Caco-2 (cell line): Measurements from ENCODE around the gene UGT1A3. TPM values are rescaled to one million over a fixed set of nuclear protein-coding genes. Genes with fewer than 3 reads are reported as not detected.

Experiments used
- BruUV-seq: library from RNA; stranded (reverse); fragments of 400-500 nt; replicated peaks from 2 replicates; lab custom pipeline; 2021; lab: Mats Ljungman, UMichigan
- CTCF ChIA-PET: fragments of 300-600 bp; sonication (Branson Sonifier 250); formaldehyde crosslinking; loops from one replicate; lab custom pipeline; 2022; ENCODE audit warnings: antibody characterized with exemption; lab: Charles Lee
- POLR2A ChIA-PET: fragments of 300-600 bp; sonication (Branson Sonifier 250); formaldehyde crosslinking; loops from one replicate; lab custom pipeline; 2022; ENCODE audit warnings: antibody characterized with exemption; lab: Charles Lee
- DNase-seq, 2 experiments: peaks; one replicate each; pipeline versions ENCODE4 v3.0.0 to v3.0.0-alpha.2; 2020 to 2022
- H3K27me3 ChIP-seq: replicated peaks from 2 replicates; pipeline ENCODE4 v1.6.0; 2011; ENCODE audit warnings: low read length; ENCODE audit not compliant: control insufficient read depth, insufficient read depth
- H3K36me3 ChIP-seq: 2 replicates; pipeline ENCODE4 v1.5.1; 2011; ENCODE audit warnings: low read length; ENCODE audit not compliant: control insufficient read depth, insufficient read depth
- H3K4me1 ChIP-seq: fragments of 250-450 bp; sonication (Bioruptor Pico); 2 replicates; pipeline ENCODE4 v1.5.1; 2020; ENCODE audit warnings: mild to moderate bottlenecking
- H3K4me3 ChIP-seq: 2 replicates; pipeline ENCODE4 v1.5.1; 2011; ENCODE audit warnings: low read depth, mild to moderate bottlenecking, control low read depth, low read length
- H3K9me3 ChIP-seq: fragments of 250-450 bp; sonication (Bioruptor Pico); 2 replicates; pipeline ENCODE4 v1.5.1; 2020; ENCODE audit warnings: mild to moderate bottlenecking, moderate library complexity
- H3K27ac Mint-ChIP-seq: one replicate; pipeline ENCODE4 v1.8.0; 2022; ENCODE audit warnings: mixed read lengths; ENCODE audit not compliant: unreplicated experiment
- H3K27me3 Mint-ChIP-seq: one replicate; pipeline ENCODE4 v1.8.0; 2022; ENCODE audit warnings: mixed read lengths; ENCODE audit not compliant: insufficient read depth, unreplicated experiment
- H3K36me3 Mint-ChIP-seq: one replicate; pipeline ENCODE4 v1.8.0; 2022; ENCODE audit warnings: mild to moderate bottlenecking, mixed read lengths; ENCODE audit not compliant: insufficient read depth, unreplicated experiment
- H3K4me1 Mint-ChIP-seq: one replicate; pipeline ENCODE4 v1.8.0; 2022; ENCODE audit warnings: low read depth, mixed read lengths; ENCODE audit not compliant: unreplicated experiment
- H3K4me3 Mint-ChIP-seq: one replicate; pipeline ENCODE4 v1.8.0; 2022; ENCODE audit warnings: mild to moderate bottlenecking, moderate library complexity, mixed read lengths; ENCODE audit not compliant: unreplicated experiment
- H3K9me3 Mint-ChIP-seq: one replicate; pipeline ENCODE4 v1.8.0; 2022; ENCODE audit warnings: mixed read lengths; ENCODE audit not compliant: unreplicated experiment
- CTCF ChIP-seq, 2 experiments: fragments of 200-600 bp in 1 of 2; IDR thresholded peaks; 1 replicate in 1 of 2; 2 replicates in 1 of 2; pipeline versions ENCODE4 v1.5.1 to v1.8.0; 2011 to 2022; ENCODE audit warnings: antibody characterized with exemption in 1 of 2, control low read depth in 1 of 2, inconsistent platforms in 1 of 2, low read depth in 1 of 2, low read length in 1 of 2, mild to moderate bottlenecking in 1 of 2, moderate library complexity in 1 of 2; ENCODE audit not compliant: insufficient read depth in 1 of 2, severe bottlenecking in 1 of 2, unreplicated experiment in 1 of 2
- intact Hi-C: fragments of 100-400 bp; cut with micrococcal nuclease; formaldehyde crosslinking; loops from one replicate; pipeline ENCODE4 v1.10.0; 2022; ENCODE audit not compliant: unreplicated experiment
- total RNA-seq: library from RNA; stranded (reverse); gene quantifications from 2 replicates; pipeline ENCODE4 v1.2.3, GENCODE V29; 2022

Gene UGT1A3
- total RNA-seq, 1 experiment from 2014 or later, result 0.64 TPM

- Histone ChIP-seq H3K4me3 (no peak within 1 kb of the TSS), H3K4me1 (no peaks in the 10 kb centered on the region), H3K36me3 (no peaks in the 10 kb centered on the region), H3K27me3 (no peaks in the 10 kb centered on the region), H3K9me3 (no peaks in the 10 kb centered on the region)
- H3K4me3 Mint-ChIP-seq, result no peak within 1 kb of the TSS
- H3K36me3 Mint-ChIP-seq, result peaks cover 17% of the 10 kb centered on the region
- no peak for TF ChIP-seq CTCF (IDR thresholded peaks at IDR 0.05; ENCODE audit: insufficient read depth in 1 of 2, low read depth in 1 of 2, low read length in 1 of 2, severe bottlenecking in 1 of 2, unreplicated experiment in 1 of 2)
- intact Hi-C loops, result no loop called here
- no peak for DNase-seq
- peaks cover 10% of the 10 kb centered on the region for H3K9me3 Mint-ChIP-seq
- no TSS peak for BruUV-seq
- H3K27me3 Mint-ChIP-seq, result no peaks in the 10 kb centered on the region
- CTCF ChIA-PET, result no interaction called here
- no peaks in the 10 kb centered on the region for H3K4me1 Mint-ChIP-seq
- H3K27ac Mint-ChIP-seq, result no peak within 1 kb of the TSS
- POLR2A ChIA-PET, result no interaction called here
Observed at GRCh38 chr2:233778030-233778429, 49.2 kb downstream of the UGT1A3 start, which contains the start of gene MROH2A. Gene MROH2A, plus strand, starts transcription at chr2:233778330. Its CDS starts 1,029 bp downstream, at chr2:233779359.

GRCh38 chr2:233779722-233780121 is 50.9 kb downstream of the UGT1A3 start:
- H3K27ac Mint-ChIP-seq, result no peak overlapping the region
- H3K9me3 Mint-ChIP-seq, result peaks cover 10% of the 10 kb centered on the region
- Histone ChIP-seq H3K27me3 (no peaks in the 10 kb centered on the region), H3K4me3 (no peak overlapping the region), H3K4me1 (no peaks in the 10 kb centered on the region), H3K36me3 (no peaks in the 10 kb centered on the region), H3K9me3 (no peaks in the 10 kb centered on the region)
- DNase-seq, result no peak
- H3K4me1 Mint-ChIP-seq, result no peaks in the 10 kb centered on the region
- H3K36me3 Mint-ChIP-seq, result peaks cover 17% of the 10 kb centered on the region
- CTCF ChIA-PET, result no interaction called here
- no peaks in the 10 kb centered on the region for H3K27me3 Mint-ChIP-seq
- POLR2A ChIA-PET, result no interaction called here
- intact Hi-C loops, result no loop called here
- no peak overlapping the region for H3K4me3 Mint-ChIP-seq
- BruUV-seq, result no TSS peak
- no peak for TF ChIP-seq CTCF (IDR thresholded peaks at IDR 0.05; ENCODE audit: insufficient read depth in 1 of 2, low read depth in 1 of 2, low read length in 1 of 2, severe bottlenecking in 1 of 2, unreplicated experiment in 1 of 2)

- Mint-ChIP-seq H3K9me3 (peaks cover 5% of the 10 kb centered on the region), H3K27ac (no peak overlapping the region), H3K4me3 (no peak overlapping the region), H3K27me3 (no peaks in the 10 kb centered on the region), H3K36me3 (peaks cover 10% of the 10 kb centered on the region), H3K4me1 (no peaks in the 10 kb centered on the region)
- intact Hi-C loops, result no loop called here
- no TSS peak for BruUV-seq
- Histone ChIP-seq H3K36me3 (no peaks in the 10 kb centered on the region), H3K4me1 (no peaks in the 10 kb centered on the region), H3K27me3 (no peaks in the 10 kb centered on the region), H3K4me3 (no peak overlapping the region), H3K9me3 (no peaks in the 10 kb centered on the region)
- no peak for TF ChIP-seq CTCF (IDR thresholded peaks at IDR 0.05; ENCODE audit: insufficient read depth in 1 of 2, low read depth in 1 of 2, low read length in 1 of 2, severe bottlenecking in 1 of 2, unreplicated experiment in 1 of 2)
- ChIA-PET CTCF (no interaction called here), POLR2A (no interaction called here)
- no peak for DNase-seq
Observed at GRCh38 chr2:233780771-233781170, 51.9 kb downstream of the UGT1A3 start.
